Nephron (organoid): Measurements from ENCODE around the gene INTS1.

Experiments
- H3K27ac Mint-ChIP-seq, 3 experiments: 2 replicates each; pipeline ENCODE4 v1.8.0; 2020; ENCODE audit warnings: mixed read lengths in 3 of 3, mild to moderate bottlenecking in 2 of 3, moderate library complexity in 1 of 3
- H3K27me3 Mint-ChIP-seq: 2 replicates; pipeline ENCODE4 v1.8.0; 2021; ENCODE audit warnings: low read depth, mild to moderate bottlenecking, moderate library complexity, mixed read lengths
- H3K36me3 Mint-ChIP-seq: 2 replicates; pipeline ENCODE4 v1.8.0; 2020; ENCODE audit warnings: low read depth, mixed read lengths
- H3K4me1 Mint-ChIP-seq: 2 replicates; pipeline ENCODE4 v1.8.0; 2020; ENCODE audit warnings: mixed read lengths
- H3K4me3 Mint-ChIP-seq, 3 experiments: 2 replicates each; pipeline ENCODE4 v1.8.0; 2020; ENCODE audit warnings: mild to moderate bottlenecking in 3 of 3, mixed read lengths in 3 of 3, moderate library complexity in 2 of 3
- H3K9me3 Mint-ChIP-seq: 2 replicates; pipeline ENCODE4 v1.8.0; 2020; ENCODE audit warnings: mixed read lengths
- TF ChIP-seq, protein P1 (sequence below), 3 experiments: fragments of 200-600 bp; sonication (generic); IDR thresholded peaks; one replicate each; pipeline ENCODE4 v1.5.0; 2021; ENCODE audit warnings: antibody characterized with exemption in 3 of 3; ENCODE audit not compliant: unreplicated experiment in 3 of 3

INTS1 gene

DNA sequence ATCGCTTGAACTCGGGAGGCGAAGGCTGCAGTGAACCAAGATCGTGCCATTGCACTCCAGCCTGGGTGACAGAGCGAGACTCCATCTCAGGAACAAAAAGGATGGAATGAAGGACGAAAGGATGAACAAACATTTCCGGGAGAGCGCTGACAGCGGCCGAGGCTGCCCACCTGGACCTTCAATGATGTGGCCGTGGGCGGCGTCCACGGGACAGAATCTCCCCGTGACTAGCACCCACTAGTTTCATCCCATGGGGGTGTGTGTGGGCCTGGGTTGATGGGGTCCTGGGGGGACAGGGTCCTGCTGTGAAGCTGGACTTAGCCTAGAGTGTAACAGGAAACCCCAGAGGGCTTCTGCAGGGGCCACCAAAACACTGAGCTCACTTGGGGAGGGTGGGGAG is 77.7 kb downstream of the INTS1 start:
- Mint-ChIP-seq H3K4me1 (peaks cover 5% of the 10 kb centered on the region), H3K4me3 (no peak overlapping the region), H3K27ac (no peak overlapping the region), H3K9me3 (no peaks in the 10 kb centered on the region), H3K27me3 (peaks cover 17% of the 10 kb centered on the region), H3K36me3 (no peaks in the 10 kb centered on the region)
- TF ChIP-seq, protein P1, sequence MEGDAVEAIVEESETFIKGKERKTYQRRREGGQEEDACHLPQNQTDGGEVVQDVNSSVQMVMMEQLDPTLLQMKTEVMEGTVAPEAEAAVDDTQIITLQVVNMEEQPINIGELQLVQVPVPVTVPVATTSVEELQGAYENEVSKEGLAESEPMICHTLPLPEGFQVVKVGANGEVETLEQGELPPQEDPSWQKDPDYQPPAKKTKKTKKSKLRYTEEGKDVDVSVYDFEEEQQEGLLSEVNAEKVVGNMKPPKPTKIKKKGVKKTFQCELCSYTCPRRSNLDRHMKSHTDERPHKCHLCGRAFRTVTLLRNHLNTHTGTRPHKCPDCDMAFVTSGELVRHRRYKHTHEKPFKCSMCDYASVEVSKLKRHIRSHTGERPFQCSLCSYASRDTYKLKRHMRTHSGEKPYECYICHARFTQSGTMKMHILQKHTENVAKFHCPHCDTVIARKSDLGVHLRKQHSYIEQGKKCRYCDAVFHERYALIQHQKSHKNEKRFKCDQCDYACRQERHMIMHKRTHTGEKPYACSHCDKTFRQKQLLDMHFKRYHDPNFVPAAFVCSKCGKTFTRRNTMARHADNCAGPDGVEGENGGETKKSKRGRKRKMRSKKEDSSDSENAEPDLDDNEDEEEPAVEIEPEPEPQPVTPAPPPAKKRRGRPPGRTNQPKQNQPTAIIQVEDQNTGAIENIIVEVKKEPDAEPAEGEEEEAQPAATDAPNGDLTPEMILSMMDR (IDR thresholded peaks at IDR 0.05; ENCODE audit: unreplicated experiment in 3 of 3) = no peak

GRCh38 chr7:1425292-1426136 is 78.7 kb downstream of the INTS1 start:
- TF ChIP-seq, protein P1 (IDR thresholded peaks at IDR 0.05; ENCODE audit: unreplicated experiment in 3 of 3) = no peak

DNA sequence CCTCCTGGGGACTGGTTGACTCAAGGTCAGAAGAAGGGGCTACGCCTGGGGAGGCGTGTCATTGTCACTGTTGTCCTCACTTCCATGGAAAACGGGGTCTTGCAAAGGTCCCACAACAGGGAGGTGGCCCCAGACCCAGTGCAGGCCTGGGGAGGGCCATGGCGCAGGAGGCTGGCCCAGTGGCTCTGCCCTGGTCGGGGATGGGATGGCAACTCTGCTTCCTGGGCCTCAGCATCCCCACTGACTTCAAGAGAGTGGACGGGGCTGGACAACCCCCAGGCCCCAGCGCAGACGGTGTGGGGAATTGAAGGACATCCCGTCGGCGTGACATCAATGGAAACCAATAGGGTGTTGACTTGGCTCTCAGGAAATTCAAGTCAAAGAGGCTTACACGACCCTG is 80.1 kb downstream of the INTS1 start:
- Mint-ChIP-seq H3K4me3 (no peak overlapping the region), H3K27me3 (peaks cover 18% of the 10 kb centered on the region), H3K27ac (no peak overlapping the region), H3K9me3 (no peaks in the 10 kb centered on the region), H3K36me3 (no peaks in the 10 kb centered on the region), H3K4me1 (peaks cover 5% of the 10 kb centered on the region)
- TF ChIP-seq, protein P1 (IDR thresholded peaks at IDR 0.05; ENCODE audit: unreplicated experiment in 3 of 3) = no peak

More at GRCh38 chr7:1425292-1426136, 78.7 kb downstream of the INTS1 start:
- Mint-ChIP-seq H3K9me3 (no peaks in the 10 kb centered on the region), H3K27ac (no peak overlapping the region), H3K4me1 (peaks cover 5% of the 10 kb centered on the region), H3K4me3 (no peak overlapping the region), H3K27me3 (peaks cover 15% of the 10 kb centered on the region), H3K36me3 (no peaks in the 10 kb centered on the region)

DNA sequence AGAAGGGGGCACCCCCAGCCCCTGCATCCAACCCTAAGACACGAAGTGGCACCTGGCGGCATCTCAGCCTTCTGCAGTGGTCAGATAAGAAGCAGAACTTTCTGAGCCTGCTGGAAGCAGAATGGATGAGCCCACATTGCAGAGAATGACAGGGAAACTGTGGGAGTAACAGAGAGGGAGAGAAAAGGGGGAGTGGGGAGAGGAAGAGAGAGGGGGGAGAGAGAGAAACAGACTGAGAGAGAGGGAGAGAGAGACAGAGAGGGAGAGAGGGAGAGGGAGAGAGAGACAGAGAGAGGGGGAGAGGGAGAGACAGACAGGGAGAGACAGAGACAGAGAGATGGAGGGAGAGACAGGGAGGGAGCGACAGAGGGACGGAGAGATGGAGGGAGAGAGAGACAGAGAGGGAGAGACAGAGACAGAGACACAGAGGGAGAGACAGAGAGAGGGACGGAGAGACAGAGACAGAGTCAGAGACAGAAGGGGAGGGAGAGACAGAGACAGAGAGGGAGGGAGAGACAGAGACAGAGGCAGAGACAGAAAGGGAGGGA is 80.9 kb downstream of the INTS1 start:
- Mint-ChIP-seq H3K9me3 (no peaks in the 10 kb centered on the region), H3K36me3 (no peaks in the 10 kb centered on the region), H3K27me3 (peaks cover 22% of the 10 kb centered on the region), H3K4me1 (peaks cover 5% of the 10 kb centered on the region), H3K4me3 (no peak overlapping the region), H3K27ac (no peak overlapping the region)
- TF ChIP-seq, protein P1 (IDR thresholded peaks at IDR 0.05; ENCODE audit: unreplicated experiment in 3 of 3) = no peak

DNA sequence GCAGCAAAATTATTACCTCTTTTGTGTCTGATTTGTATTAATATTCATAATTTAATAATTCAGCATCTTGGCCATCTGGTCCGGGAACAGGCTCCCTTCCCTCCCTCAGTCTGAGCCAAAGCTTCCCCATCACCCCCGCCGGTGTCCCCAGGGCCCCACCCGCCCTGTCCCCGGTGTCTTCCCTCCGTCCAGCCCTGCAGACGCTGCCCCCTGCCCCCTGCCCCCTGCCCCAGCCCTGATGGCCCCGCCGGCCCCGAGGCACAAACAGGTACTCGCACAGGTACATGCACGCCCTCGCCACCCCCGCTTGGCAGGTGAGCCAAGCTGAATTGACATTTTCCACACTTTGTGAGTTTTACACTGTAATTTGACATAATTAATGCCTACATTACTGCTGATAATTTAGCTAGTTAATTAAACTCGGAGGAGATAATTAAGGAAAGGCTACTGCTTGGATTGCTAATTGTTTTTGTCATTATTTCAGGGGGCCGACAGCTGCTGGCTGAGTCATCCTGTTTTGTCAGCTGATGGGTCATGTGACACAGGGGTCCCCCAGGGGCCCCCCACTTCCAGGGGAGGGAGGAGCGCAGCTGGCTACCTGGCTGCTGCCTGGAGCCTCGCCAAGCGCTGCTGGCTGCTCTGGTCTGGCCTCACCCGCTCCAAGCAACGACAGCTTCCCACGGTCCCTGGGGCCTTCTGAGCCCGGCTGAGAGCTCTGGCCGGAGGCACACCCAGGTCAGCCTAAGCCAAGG is 81.5 kb downstream of the INTS1 start:
- Mint-ChIP-seq H3K4me1 (peaks cover 5% of the 10 kb centered on the region), H3K4me3 (no peak overlapping the region), H3K9me3 (no peaks in the 10 kb centered on the region), H3K27ac (no peak overlapping the region), H3K36me3 (no peaks in the 10 kb centered on the region), H3K27me3 (peaks cover 29% of the 10 kb centered on the region)
- TF ChIP-seq, protein P1 (IDR thresholded peaks at IDR 0.05; ENCODE audit: unreplicated experiment in 3 of 3) = no peak
